Loucy (cell line): ENCODE data around the gene HOXD12.
A peak's percentile ranks its signal among the peaks of the same experiment; 100 is the strongest.

Experiments used
- H2AFZ ChIP-seq: fragments of 200-600 bp; sonication (generic); 2 replicates; pipeline ENCODE4 v1.6.0; 2016; ENCODE audit warnings: antibody characterized with exemption, mild to moderate bottlenecking, low read length, moderate library complexity
- H3F3A ChIP-seq: fragments of 200-600 bp; 2 replicates; pipeline ENCODE4 v1.6.0; 2016; ENCODE audit warnings: antibody characterized with exemption, low read depth, mild to moderate bottlenecking
- H3K27me3 ChIP-seq: fragments of 200-600 bp; sonication (generic); 2 replicates; pipeline ENCODE4 v1.6.1; 2014; ENCODE audit warnings: low read length, mild to moderate bottlenecking; ENCODE audit not compliant: insufficient read depth, poor library complexity, severe bottlenecking
- H3K36me3 ChIP-seq: fragments of 200-600 bp; sonication (generic); 2 replicates; pipeline ENCODE4 v1.6.1; 2016; ENCODE audit warnings: low read length; ENCODE audit not compliant: insufficient read depth
- H3K4me1 ChIP-seq: fragments of 200-600 bp; sonication (generic); 2 replicates; pipeline ENCODE4 v1.5.1; 2014; ENCODE audit warnings: low read length, mild to moderate bottlenecking; ENCODE audit not compliant: insufficient read depth, poor library complexity, severe bottlenecking
- H3K4me2 ChIP-seq: fragments of 200-600 bp; sonication (generic); 2 replicates; pipeline ENCODE4 v1.6.0; 2014; ENCODE audit warnings: antibody characterized with exemption, low read length, low read depth, mild to moderate bottlenecking; ENCODE audit not compliant: poor library complexity, severe bottlenecking
- H3K4me3 ChIP-seq: fragments of 200-600 bp; sonication (generic); 2 replicates; pipeline ENCODE4 v1.5.1; 2014; ENCODE audit warnings: low read length, mild to moderate bottlenecking, mixed read lengths; ENCODE audit not compliant: poor library complexity, severe bottlenecking
- H3K79me2 ChIP-seq: fragments of 200-600 bp; sonication (generic); 2 replicates; pipeline ENCODE4 v1.6.1; 2014; ENCODE audit warnings: low read length; ENCODE audit not compliant: insufficient read depth
- H3K9ac ChIP-seq: fragments of 200-600 bp; sonication (generic); 2 replicates; pipeline ENCODE4 v1.6.0; 2014; ENCODE audit warnings: mild to moderate bottlenecking, low read depth, low read length, moderate library complexity; ENCODE audit not compliant: poor library complexity, severe bottlenecking
- H3K9me2 ChIP-seq: fragments of 200-600 bp; sonication (generic); replicated peaks from 2 replicates; pipeline ENCODE4 v1.6.1; 2016; ENCODE audit warnings: low read depth, low read length, mixed read lengths
- H3K9me3 ChIP-seq: fragments of 200-600 bp; sonication (generic); 2 replicates; pipeline ENCODE4 v1.6.1; 2014; ENCODE audit warnings: mild to moderate bottlenecking, antibody characterized with exemption, low read length, low read depth; ENCODE audit not compliant: insufficient read depth
- H4K20me1 ChIP-seq: fragments of 200-600 bp; sonication (generic); 2 replicates; pipeline ENCODE4 v1.6.0; 2014; ENCODE audit warnings: antibody characterized with exemption, low read length, mild to moderate bottlenecking; ENCODE audit not compliant: insufficient read depth, poor library complexity, severe bottlenecking
- EZH2phosphoT487 ChIP-seq: fragments of 200-600 bp; IDR thresholded peaks from 2 replicates; pipeline ENCODE4 v1.6.1; 2018; ENCODE audit warnings: antibody characterized with exemption, mild to moderate bottlenecking, moderate library complexity, borderline replicate concordance
- TF ChIP-seq, protein P1 (sequence below): fragments of 200-600 bp; sonication (generic); conservative IDR thresholded peaks from 2 replicates; pipeline ENCODE4 v1.5.1; 2014; ENCODE audit warnings: mild to moderate bottlenecking, antibody characterized with exemption, low read length

HOXD12 gene

DNA sequence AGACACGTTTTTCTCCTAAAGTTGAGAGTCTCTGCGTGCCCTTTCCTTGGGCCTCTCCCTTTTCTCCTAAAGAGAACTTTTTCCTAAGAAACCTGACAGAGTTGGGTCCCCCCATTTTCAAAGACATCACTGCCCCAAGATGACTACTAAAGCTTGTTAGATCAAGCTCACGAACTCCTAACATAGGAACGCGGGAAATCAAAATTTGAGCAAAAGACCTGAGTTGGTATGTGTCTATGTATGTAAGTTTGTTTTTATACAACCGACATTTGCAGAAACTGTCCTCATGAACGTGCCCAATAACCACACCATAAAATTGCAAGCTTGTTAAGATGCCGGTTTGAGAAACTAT is 5.7 kb upstream of the HOXD12 start:
- no peak overlapping the region for H3K4me2 ChIP-seq
- no peaks in the 10 kb centered on the region for H3K79me2 ChIP-seq
- H3F3A ChIP-seq: no peaks in the 10 kb centered on the region
- no peak overlapping the region for H3K9ac ChIP-seq
- H3K27me3 ChIP-seq: no peaks in the 10 kb centered on the region
- no peaks in the 10 kb centered on the region for H4K20me1 ChIP-seq
- H3K4me3 ChIP-seq: no peak overlapping the region
- no peaks in the 10 kb centered on the region for H3K9me2 ChIP-seq
- no peaks in the 10 kb centered on the region for H3K36me3 ChIP-seq
- H3K4me1 ChIP-seq: peaks cover 17% of the 10 kb centered on the region
- H3K9me3 ChIP-seq: no peaks in the 10 kb centered on the region
- H2AFZ ChIP-seq: no peak overlapping the region
- TF ChIP-seq, protein P1, sequence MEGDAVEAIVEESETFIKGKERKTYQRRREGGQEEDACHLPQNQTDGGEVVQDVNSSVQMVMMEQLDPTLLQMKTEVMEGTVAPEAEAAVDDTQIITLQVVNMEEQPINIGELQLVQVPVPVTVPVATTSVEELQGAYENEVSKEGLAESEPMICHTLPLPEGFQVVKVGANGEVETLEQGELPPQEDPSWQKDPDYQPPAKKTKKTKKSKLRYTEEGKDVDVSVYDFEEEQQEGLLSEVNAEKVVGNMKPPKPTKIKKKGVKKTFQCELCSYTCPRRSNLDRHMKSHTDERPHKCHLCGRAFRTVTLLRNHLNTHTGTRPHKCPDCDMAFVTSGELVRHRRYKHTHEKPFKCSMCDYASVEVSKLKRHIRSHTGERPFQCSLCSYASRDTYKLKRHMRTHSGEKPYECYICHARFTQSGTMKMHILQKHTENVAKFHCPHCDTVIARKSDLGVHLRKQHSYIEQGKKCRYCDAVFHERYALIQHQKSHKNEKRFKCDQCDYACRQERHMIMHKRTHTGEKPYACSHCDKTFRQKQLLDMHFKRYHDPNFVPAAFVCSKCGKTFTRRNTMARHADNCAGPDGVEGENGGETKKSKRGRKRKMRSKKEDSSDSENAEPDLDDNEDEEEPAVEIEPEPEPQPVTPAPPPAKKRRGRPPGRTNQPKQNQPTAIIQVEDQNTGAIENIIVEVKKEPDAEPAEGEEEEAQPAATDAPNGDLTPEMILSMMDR: no peak
- no peak for TF ChIP-seq EZH2phosphoT487

DNA sequence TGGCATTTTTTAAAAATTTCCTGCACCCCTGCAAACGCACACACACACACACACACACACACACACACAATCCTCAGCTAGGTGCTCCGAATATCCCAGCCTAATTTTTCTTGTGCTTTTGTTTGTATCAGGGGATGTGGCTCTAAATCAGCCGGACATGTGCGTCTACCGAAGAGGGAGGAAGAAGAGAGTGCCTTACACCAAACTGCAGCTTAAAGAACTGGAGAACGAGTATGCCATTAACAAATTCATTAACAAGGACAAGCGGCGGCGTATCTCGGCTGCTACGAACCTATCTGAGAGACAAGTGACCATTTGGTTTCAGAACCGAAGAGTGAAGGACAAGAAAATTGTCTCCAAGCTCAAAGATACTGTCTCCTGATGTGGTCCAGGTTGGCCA is 5.2 kb upstream of the HOXD12 start:
- Histone ChIP-seq H3K36me3 (no peaks in the 10 kb centered on the region), H3K79me2 (no peaks in the 10 kb centered on the region), H3K4me1 (peaks cover 17% of the 10 kb centered on the region), H3K9me3 (no peaks in the 10 kb centered on the region), H3K4me2 (no peak overlapping the region), H3K27me3 (no peaks in the 10 kb centered on the region), H3K9me2 (no peaks in the 10 kb centered on the region), H3F3A (no peaks in the 10 kb centered on the region), H3K9ac (no peak overlapping the region), H2AFZ (no peak overlapping the region), H4K20me1 (no peaks in the 10 kb centered on the region), H3K4me3 (no peak overlapping the region)
- TF ChIP-seq, protein P1: no peak
- no peak for TF ChIP-seq EZH2phosphoT487

DNA sequence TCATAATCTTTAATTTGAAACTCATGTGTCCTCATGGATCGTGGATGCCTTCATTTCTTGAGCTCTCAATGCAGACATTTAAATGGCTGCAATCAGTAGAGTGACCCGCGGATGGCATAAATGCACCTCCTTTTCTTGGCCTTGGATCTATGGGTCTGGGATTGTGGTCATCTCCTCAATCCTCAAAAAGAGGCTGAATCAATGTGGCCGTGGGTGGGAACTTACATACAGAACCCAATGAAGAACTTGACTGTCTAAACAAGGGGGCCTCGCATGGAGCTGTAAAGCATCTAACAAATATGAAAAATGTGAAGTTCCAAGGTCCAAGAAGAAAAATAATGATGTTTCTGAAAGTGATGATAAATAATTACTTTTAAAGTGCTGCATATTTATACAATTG is 4.2 kb upstream of the HOXD12 start:
- no peaks in the 10 kb centered on the region for H3K79me2 ChIP-seq
- H3K4me1 ChIP-seq: peaks cover 17% of the 10 kb centered on the region
- no peaks in the 10 kb centered on the region for H3K36me3 ChIP-seq
- H3K9me2 ChIP-seq: no peaks in the 10 kb centered on the region
- TF ChIP-seq, protein P1: no peak
- no peak for TF ChIP-seq EZH2phosphoT487
- H3K27me3 ChIP-seq: no peaks in the 10 kb centered on the region
- no peaks in the 10 kb centered on the region for H4K20me1 ChIP-seq
- H3K9me3 ChIP-seq: no peaks in the 10 kb centered on the region
- H3K4me2 ChIP-seq: peak overlapping the region; percentile 96
- no peaks in the 10 kb centered on the region for H3F3A ChIP-seq
- H2AFZ ChIP-seq: no peak overlapping the region; the same call in 1 of the 2 replicates
- no peak overlapping the region for H3K4me3 ChIP-seq
- H3K9ac ChIP-seq: no peak overlapping the region
